Ovary (tissue), 9 donors: ENCODE data around the gene NOB1. TPM values are rescaled to one million over a fixed set of nuclear protein-coding genes. Genes with fewer than 3 reads are reported as not detected.
"Not testable (repeated sequence)": the region's sequence is repeated elsewhere in the genome, so short reads cannot be mapped to it uniquely, and the experiment has no call there.

Source experiments
- DNase-seq, 5 donors: peaks; one replicate each; pipeline ENCODE4 v3.0.0-alpha.2; 2019 to 2020
- H3K27ac ChIP-seq, 2 donors: fragments of 200-600 bp; one replicate each; pipeline versions ENCODE4 v1.5.1 to v1.8.0; 2019 to 2022
- H3K27me3 ChIP-seq: fragments of 200-600 bp; one replicate; pipeline ENCODE4 v1.8.0; 2022
- H3K36me3 ChIP-seq: fragments of 200-600 bp; sonication (generic); one replicate; pipeline ENCODE4 v1.5.1; 2019
- H3K4me1 ChIP-seq: one replicate; pipeline ENCODE4 v1.8.1; 2013; ENCODE audit warnings: mild to moderate bottlenecking, moderate library complexity; ENCODE audit not compliant: insufficient read depth
- H3K4me3 ChIP-seq: fragments of 200-600 bp; sonication (generic); one replicate; pipeline ENCODE4 v1.5.1; 2017
- H3K9me3 ChIP-seq, 2 donors: fragments of 200-600 bp in 1 of 2; sonication (generic) in 1 of 2; one replicate each; pipeline versions ENCODE4 v1.5.1 to v1.8.1; 2013 to 2019; ENCODE audit warnings: mild to moderate bottlenecking in 1 of 2, moderate library complexity in 1 of 2
- EP300 ChIP-seq: sonication (generic); formaldehyde crosslinking; IDR thresholded peaks from one replicate; pipeline ENCODE4 v1.6.1; 2017; ENCODE audit warnings: antibody characterized with exemption
- POLR2A ChIP-seq: fragments of 450-650 bp; IDR thresholded peaks from one replicate; pipeline ENCODE4 v1.6.1; 2017; ENCODE audit warnings: antibody characterized with exemption, mild to moderate bottlenecking, moderate library complexity
- WGBS, 3 donors: extraction: QIAGEN DNeasy Blood & Tissue Kit in 1 of 3; methylation state at CpG; one replicate each; pipeline versions ENCODE4 v1.1.5 to v1.1.7; 2013 to 2017; 5-methylcytosine and 5-hydroxymethylcytosine counted together
- intact Hi-C, 4 donors: fragments of 100-400 bp; cut with DNase I; formaldehyde crosslinking; loops; one replicate each; pipeline versions ENCODE4 v1.11.0 to v1.15.1; 2022 to 2023
- polyA plus RNA-seq, 2 donors: library from polyadenylated mRNA; stranded (reverse); fragments of 200-250 nt in 1 of 2; fragments of 350-450 nt in 1 of 2; fragmentation: Illumina TruSeq in 1 of 2; extraction: RNeasy Lipid Tissue Mini Kit (QIAGEN cat#74804) in 1 of 2; gene quantifications; one replicate each; pipeline ENCODE4 v1.2.3, GENCODE V29; 2013 to 2014
- total RNA-seq, 7 donors: library from RNA; depleted of rRNA in 2 of 7; stranded (reverse); fragments of >200 nt in 2 of 7; fragmentation: NEBNext Ultra II Directional in 3 of 7; extraction: Animal tissue kit (Norgen Biotek cat#: 25700) in 3 of 7; gene quantifications; one replicate each; pipeline versions ENCODE4 v1.1.0 to v1.2.4, GENCODE V29; 2016 to 2023
- TF ChIP-seq, protein P1 (sequence below), 3 donors: fragments of 450-650 bp in 2 of 3; fragments of 200-600 bp in 1 of 3; IDR thresholded peaks; one replicate each; pipeline versions ENCODE4 v1.5.1 to v1.8.0; 2016 to 2022; ENCODE audit warnings: antibody characterized with exemption in 3 of 3, mild to moderate bottlenecking in 1 of 3
- donor health status: DM: no; HTN: no; CAD: no; lungs with moderate emphysema.
- donor health status: DM: no; HTN: no; CAD: no.
- donor health status: Bipolar disorder and iron deficiency.
- donor health status: DM: yes; HTN: yes; CAD: no.
- donor health status: DM: no; HTN: no; CAD: no.
- donor health status: DM: yes; HTN: yes; CAD: no.

The NOB1 gene
- total and polyA plus RNA-seq, 9 donors, result 38.2 to 86.6 (median 64.5) TPM

DNA sequence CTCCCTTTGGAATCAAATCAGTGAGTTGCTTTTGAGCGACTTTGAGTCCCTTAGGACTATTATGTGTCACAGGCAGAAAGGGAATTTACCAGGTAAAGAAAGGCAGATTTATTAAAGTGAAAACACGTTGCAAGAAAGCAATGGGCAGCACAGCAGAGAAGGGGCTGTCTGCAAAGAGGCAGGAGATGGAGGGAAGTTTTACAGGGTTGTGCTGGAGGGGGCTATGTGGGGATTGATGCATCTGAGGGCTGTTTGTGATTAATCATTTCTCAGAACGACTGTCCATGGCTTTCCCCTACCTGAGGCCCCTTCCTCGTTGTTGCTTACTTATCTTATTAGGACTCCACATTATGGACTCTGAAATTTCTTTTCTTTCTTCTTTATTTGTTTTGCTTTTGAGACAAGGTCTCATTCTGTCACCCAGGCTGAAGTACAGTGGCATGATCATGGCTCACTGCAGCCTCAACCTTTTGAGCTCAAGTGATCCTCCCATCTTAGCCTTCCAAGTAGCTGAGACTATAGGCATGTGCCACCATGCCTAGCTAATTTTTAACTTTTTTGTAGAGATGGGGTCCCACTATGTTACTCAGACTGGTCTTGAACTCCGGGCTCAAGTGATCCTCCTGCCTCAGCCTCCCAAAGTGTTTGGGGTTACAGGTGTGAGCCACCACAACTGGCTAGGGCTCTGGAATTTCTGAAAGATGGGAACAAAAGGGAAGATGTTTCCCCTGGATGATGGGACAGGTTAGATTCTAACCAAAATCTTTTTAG lies 12.9 kb upstream of the NOB1 start:
- H3K4me1 ChIP-seq, result peaks cover 2% of the 10 kb centered on the region
- 80 to 89% (median 80%) methylated on average over 5 of the region's 5 CpGs for WGBS, 3 donors

DNA sequence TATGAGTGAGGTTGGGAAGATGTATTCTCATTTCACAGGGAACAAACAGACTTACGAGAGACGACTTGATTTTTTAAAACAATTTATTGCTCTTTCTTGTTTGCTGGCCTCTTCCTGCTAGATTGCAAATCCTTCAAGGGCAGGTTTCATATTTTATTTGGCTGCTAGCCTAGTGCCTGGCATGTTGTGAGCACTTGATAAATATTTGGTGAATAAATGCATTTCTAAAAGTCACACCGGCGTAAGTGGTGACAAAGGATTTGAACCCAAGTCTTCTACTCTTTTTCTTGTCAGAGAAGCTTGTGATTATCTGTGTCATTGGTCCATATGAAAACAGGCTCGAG lies 8.8 kb upstream of the NOB1 start:
- Histone ChIP-seq H3K36me3 (no peaks in the 10 kb centered on the region), H3K9me3 (no peaks in the 10 kb centered on the region), H3K4me3 (no peak overlapping the region), H3K27me3 (no peaks in the 10 kb centered on the region), H3K27ac (no peak overlapping the region), H3K4me1 (no peaks in the 10 kb centered on the region)
- no peak for DNase-seq
- WGBS, 3 donors, result 20 to 38% (median 36%) methylated on average over 5 of the region's 5 CpGs
- intact Hi-C loops, result no loop called here
- no peak for TF ChIP-seq POLR2A
- TF ChIP-seq EP300, result no peak
- TF ChIP-seq, protein P1, sequence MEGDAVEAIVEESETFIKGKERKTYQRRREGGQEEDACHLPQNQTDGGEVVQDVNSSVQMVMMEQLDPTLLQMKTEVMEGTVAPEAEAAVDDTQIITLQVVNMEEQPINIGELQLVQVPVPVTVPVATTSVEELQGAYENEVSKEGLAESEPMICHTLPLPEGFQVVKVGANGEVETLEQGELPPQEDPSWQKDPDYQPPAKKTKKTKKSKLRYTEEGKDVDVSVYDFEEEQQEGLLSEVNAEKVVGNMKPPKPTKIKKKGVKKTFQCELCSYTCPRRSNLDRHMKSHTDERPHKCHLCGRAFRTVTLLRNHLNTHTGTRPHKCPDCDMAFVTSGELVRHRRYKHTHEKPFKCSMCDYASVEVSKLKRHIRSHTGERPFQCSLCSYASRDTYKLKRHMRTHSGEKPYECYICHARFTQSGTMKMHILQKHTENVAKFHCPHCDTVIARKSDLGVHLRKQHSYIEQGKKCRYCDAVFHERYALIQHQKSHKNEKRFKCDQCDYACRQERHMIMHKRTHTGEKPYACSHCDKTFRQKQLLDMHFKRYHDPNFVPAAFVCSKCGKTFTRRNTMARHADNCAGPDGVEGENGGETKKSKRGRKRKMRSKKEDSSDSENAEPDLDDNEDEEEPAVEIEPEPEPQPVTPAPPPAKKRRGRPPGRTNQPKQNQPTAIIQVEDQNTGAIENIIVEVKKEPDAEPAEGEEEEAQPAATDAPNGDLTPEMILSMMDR (IDR thresholded peaks at IDR 0.05), result no peak

More for the DNA sequence above, 12.9 kb upstream of the NOB1 start:
- DNase-seq, result no peak
- no peak for TF ChIP-seq EP300
- TF ChIP-seq, protein P1 (IDR thresholded peaks at IDR 0.05), result no peak
- no peaks in the 10 kb centered on the region for H3K27me3 ChIP-seq
- no peaks in the 10 kb centered on the region for H3K36me3 ChIP-seq
- H3K9me3 ChIP-seq, result no peaks in the 10 kb centered on the region
- intact Hi-C loops, result no loop called here
- no peak overlapping the region for H3K27ac ChIP-seq
- H3K4me3 ChIP-seq, result no peak overlapping the region

DNA sequence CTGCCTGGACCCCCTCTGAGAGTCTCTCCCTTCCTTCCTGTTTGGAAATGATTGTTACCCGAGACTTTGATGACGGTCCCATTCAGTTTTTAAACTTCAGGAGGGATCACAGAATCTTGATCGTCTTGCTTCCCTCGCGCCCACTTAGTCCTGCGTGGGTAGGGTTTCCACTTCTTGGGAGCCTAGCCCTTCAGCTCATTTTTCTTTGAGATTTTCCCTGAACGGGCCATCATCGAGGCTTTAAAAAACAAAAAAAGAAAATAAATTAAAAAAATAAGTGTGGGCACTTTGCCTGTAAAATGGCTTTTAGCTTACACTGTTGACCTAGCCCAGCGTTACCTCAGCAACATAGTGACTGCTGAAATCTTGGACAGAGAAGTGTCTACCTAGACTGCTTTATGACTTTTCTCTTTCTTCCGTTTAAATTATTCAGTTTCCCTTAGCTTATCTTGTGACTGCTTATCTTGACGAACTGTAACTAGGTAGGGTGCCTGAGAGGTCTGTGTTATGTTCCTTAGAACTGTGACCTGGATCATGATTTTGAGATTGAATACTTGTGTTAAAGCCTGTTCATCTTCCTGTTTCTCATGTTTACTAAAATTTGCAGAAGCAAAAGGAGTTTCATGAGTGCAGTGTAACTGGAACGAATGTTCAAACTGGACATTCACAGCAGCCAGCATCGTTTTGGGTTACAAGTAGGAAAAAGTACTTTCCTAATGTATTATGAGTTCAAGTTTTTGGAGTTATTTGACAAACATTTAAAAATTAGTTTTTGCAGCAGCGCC lies 8.3 kb upstream of the NOB1 start:
- 1 to 4% (median 3%) methylated on average over 14 of the region's 14 CpGs for WGBS, 3 donors
- peak overlapping the region; percentile 10 to 82 for H3K27ac ChIP-seq
- TF ChIP-seq POLR2A, result no peak

DNA sequence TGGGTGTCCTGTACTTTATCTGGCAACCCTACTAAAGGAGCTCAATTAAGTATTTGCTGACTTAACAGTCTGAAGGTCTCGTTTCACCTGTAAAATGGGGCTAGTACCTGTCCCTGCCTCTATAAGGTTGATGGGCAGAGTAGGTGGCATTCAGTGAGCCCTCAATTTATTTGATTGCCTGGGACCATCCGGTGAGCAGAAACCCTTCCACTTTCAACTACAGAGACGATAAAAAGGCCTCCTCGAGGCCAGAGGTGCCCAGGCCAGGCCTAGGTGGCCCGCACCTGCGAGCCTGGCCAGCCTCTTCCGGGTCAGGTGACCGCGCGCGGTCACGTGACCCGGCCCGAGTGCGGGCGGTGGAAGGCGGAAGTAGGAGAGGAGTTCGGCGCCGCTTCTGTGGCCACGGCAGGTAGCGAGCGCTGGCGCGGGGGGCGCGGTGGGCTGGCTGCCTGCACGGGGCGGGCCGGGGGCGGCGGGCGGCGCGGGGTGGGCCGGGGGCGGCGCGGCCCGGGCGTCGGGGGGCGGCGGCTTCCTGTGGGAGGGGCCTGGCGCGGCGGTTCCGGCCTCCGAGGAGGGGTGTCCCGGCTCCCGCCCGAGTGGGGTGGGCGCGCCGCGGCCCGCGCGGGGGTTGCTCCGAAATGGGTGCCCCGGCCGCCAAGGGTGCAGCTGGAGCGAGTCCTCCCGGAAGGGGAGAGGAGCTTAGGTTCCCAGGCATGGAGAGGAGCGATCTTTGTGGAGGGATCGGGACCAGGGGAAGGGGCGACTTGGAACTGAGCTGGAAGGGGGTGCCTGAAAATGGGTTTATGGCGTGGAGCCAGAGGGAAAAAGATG lies 7.5 kb upstream of the NOB1 start, which contains the start of gene WWP2:
Gene WWP2 (plus strand): TSS at position 350 of the 831 bp plus-strand sequence. CDS start 24,679 bp downstream, outside the sequence.
- H3K4me1 ChIP-seq, result no peaks in the 10 kb centered on the region
- intact Hi-C loops, result no loop called here
- no peak for TF ChIP-seq EP300
- TF ChIP-seq, protein P1 (IDR thresholded peaks at IDR 0.05), result no peak
- peak; percentile 62 for TF ChIP-seq POLR2A
- no peaks in the 10 kb centered on the region for H3K27me3 ChIP-seq
- WGBS, 3 donors, result 0 to 1% (median 1%) methylated on average over 35 to 66 of the region's 68 CpGs
- no peaks in the 10 kb centered on the region for H3K9me3 ChIP-seq
- H3K27ac ChIP-seq, result peak within 1 kb of the TSS; percentile 65 to 82
- DNase-seq, result peak; percentile 72 to 86 (median 79)
- no peaks in the 10 kb centered on the region for H3K36me3 ChIP-seq
- H3K4me3 ChIP-seq, result peak within 1 kb of the TSS; percentile 93

More for the DNA sequence above, 8.3 kb upstream of the NOB1 start:
- H3K4me1 ChIP-seq, result no peaks in the 10 kb centered on the region
- no peaks in the 10 kb centered on the region for H3K9me3 ChIP-seq
- H3K36me3 ChIP-seq, result no peaks in the 10 kb centered on the region
- H3K4me3 ChIP-seq, result peak overlapping the region; percentile 93
- H3K27me3 ChIP-seq, result no peaks in the 10 kb centered on the region
- DNase-seq, result no peak
- intact Hi-C loops, result no loop called here

DNA sequence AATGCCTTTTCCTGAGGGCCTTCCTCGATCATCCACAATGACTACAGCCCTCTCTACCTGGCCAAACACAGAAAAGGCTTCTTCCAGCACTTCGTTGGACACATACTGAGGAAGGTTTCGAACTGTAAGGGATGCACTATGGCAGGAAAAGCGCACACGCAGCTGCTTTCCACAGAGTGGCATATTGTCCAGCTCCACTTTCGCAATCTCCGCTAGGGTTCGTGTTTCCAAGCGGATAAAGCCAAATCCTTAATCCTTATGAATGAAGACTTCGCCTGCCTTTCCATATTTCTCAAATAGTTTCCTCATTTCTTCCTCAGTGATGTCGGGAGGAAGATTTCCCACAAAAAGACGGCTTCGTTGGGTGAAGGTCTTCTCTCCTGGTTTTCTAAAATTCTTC lies 2.6 kb upstream of the NOB1 start:
- not testable (repeated sequence) for H3K27ac ChIP-seq, H3K9me3 ChIP-seq, H3K27me3 ChIP-seq, H3K36me3 ChIP-seq, DNase-seq, H3K4me1 ChIP-seq, H3K4me3 ChIP-seq
- intact Hi-C loops, result loop anchor here in 3 of 4 donors (5.0 to 10.0 kb wide), 5 partner anchors 45 to 363 kb away; partner anchors contain the start of gene NFAT5 (in 1 of the 3)
- WGBS, 3 donors, result 84 to 86% (median 85%) methylated on average over 13 of the region's 13 CpGs
